Adrenal gland (tissue), 5 donors: ENCODE data around the gene MYZAP.

Experiments used
- CTCF ChIP-seq, 6 experiments: fragments of 450-650 bp in 4 of 6; fragments of 200-600 bp in 2 of 6; sonication (generic) in 1 of 6; IDR thresholded peaks; 1 replicate in 5 of 6; 2 replicates in 1 of 6; pipeline versions ENCODE4 v1.5.1 to v1.8.0; 2016 to 2021; ENCODE audit warnings: antibody characterized with exemption in 6 of 6, mild to moderate bottlenecking in 2 of 6, moderate library complexity in 1 of 6
- POLR2A ChIP-seq, 2 donors: fragments of 450-650 bp; IDR thresholded peaks; one replicate each; pipeline ENCODE4 v1.6.1; 2017; ENCODE audit warnings: antibody characterized with exemption in 2 of 2, mild to moderate bottlenecking in 2 of 2, moderate library complexity in 1 of 2
- donor health status: DM: no; HTN: no; CAD: no.

DNA sequence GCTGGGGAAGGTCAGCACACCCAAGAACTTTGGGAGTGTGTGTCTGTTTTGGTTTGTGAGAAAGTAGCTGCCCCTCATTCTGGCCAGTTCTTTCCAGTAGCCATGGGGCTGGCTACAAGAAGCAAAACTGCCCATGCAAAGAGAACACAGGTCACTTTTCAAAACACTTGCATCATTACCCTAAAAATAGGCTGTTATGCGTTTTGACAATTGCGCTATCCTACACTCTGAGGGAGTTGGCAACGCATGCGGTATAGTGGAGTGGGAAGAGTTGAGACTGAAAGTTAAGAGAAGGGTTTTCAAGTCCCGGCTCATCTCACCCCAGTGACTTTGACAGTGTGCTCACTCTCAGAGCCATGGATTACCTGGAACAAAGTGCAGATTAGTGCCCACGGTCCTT is 41.8 kb upstream of the MYZAP start:
- TF ChIP-seq POLR2A (IDR thresholded peaks at IDR 0.05) (no peak), CTCF (IDR thresholded peaks at IDR 0.05) (no peak)
